T-helper 1 cell treated with Interleukin-12 subunit alpha and Interleukin-12 subunit beta and Interleukin-4 antibody, amounts not matched to agents 30 ng/mL and 1 ng/mL, for 36 hours (primary cell): ENCODE data around the gene ERG28. TPM values are rescaled to one million over a fixed set of nuclear protein-coding genes. Genes with fewer than 3 reads are reported as not detected.
"Not testable (repeated sequence)": the region's sequence is repeated elsewhere in the genome, so short reads cannot be mapped to it uniquely, and the experiment has no call there.

ENCODE experiments used
- intact Hi-C: fragments of 100-400 bp; cut with micrococcal nuclease; formaldehyde crosslinking; loops from one replicate; pipeline ENCODE4 v1.15.1; 2024
- total RNA-seq: library from RNA; stranded (reverse); gene quantifications from 2 replicates; pipeline ENCODE4 v1.2.3, GENCODE V29; 2022

The ERG28 gene
- total RNA-seq = 18.1 and 20.2 TPM in 2 replicates

- intact Hi-C loops = loop anchor here (1.0 to 10.0 kb wide), 21 partner anchors 48 to 1796 kb away; partner anchors contain the start of genes AHSA1, ALDH6A1, AREL1 and BATF
Measured at GRCh38 chr14:75660630-75661498, at the start of gene ERG28, which contains the start of gene TTLL5. Gene ERG28, minus strand, starts transcription at chr14:75660876. Its CDS starts 3,374 bp downstream, at chr14:75657502. Gene TTLL5, plus strand, starts transcription at chr14:75661246. Its CDS starts 1,904 bp downstream, at chr14:75663150.

- intact Hi-C loops = loop anchor here (1.0 to 10.0 kb wide), 7 partner anchors 48 to 678 kb away; partner anchors contain the start of gene TTLL5
Measured at GRCh38 chr14:75709207-75709812, 48.6 kb upstream of the ERG28 start.

DNA sequence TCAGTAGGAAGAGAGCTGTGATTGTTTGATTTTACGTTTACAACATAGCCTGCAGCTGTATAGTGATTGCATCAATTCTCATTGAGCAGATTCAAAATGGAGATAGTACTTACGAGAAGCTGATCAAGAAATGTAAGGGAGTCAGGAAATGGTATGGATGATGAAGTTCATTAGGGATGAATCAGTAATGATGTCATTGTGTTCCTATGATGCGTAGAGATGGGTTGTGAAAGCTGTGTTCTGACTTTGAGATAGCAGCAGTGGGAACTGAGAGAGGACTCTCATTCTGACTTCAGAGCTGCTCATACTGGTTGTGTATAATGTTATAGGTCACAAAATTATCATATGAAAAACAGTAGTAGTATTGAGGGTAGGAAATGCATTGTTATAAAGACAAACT is 44.3 kb upstream of the ERG28 start:
- intact Hi-C loops = loop anchor here (5.0 to 10.0 kb wide), 2 partner anchors 160 to 647 kb away; no protein-coding TSS in a partner anchor

GRCh38 chr14:75703467-75703866 is 42.8 kb upstream of the ERG28 start:
- intact Hi-C loops = loop anchor here (10.0 kb wide), 1 partner anchor 161 kb away; no protein-coding TSS in a partner anchor

GRCh38 chr14:75702616-75703261 is 42.1 kb upstream of the ERG28 start:
- intact Hi-C loops = loop anchor here (10.0 kb wide), 1 partner anchor 162 kb away; no protein-coding TSS in a partner anchor

GRCh38 chr14:75702122-75702521 is 41.4 kb upstream of the ERG28 start:
- intact Hi-C loops = loop anchor here (10.0 kb wide), 1 partner anchor 163 kb away; no protein-coding TSS in a partner anchor

DNA sequence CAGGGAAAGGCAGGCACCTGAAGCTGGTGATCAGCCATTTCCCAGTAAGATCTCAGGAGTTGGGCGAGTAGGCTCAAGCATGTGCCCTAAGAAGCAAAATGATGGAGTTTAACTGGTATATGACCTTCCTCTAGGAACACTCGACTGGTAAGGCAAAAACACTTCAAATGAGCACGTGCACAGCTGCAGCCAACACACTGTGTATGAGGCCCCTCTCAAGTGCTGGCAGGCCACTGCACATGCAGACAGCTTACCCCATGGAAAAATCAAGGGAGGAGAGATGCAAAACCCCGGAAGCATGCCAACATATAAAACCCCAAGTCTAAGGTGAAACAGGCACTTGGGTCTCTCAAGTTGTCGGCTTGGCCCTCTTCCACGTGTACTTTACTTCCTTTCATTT is 39.6 kb upstream of the ERG28 start:
- intact Hi-C loops = loop anchor here (10.0 kb wide), 1 partner anchor 165 kb away; no protein-coding TSS in a partner anchor

DNA sequence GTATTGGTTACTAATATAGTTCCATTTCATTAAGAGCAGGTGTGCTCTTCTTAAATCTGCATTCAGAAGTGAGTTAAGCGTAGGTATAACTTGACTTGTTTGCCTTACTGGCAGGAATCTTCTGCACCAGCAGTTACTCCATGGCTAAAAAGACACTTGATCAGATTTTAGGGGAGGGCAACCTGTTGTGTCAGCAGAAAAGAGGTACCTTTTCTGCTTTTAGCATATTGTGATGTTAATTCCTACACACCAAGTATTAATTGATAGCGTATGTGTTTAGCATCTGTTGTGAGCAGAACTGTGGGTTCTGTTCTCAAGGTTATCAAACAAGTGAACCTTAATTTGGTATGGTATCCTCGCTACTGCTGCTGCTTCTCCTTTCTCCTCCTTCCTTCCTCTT is 38.7 kb upstream of the ERG28 start:
- intact Hi-C loops = no loop called here

DNA sequence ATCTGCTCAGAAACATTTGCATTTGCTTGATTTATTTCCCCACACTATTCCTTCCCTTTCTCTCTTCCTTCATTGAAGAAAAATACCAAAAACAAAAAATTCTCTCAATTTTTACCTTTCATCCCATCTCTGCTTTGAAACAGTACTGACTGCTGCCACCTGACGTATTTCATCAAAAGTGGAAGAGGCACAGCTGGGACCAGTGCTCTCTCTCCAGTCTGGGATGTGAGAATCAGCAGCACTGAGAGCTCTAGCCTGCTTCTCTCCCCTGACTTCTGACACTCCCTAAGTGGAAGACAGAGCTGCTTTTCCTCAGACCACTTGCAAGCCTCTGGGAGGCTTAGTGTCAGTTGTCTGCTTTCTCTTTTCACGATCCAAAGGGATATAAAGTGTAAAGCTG is 37.2 kb upstream of the ERG28 start:
- intact Hi-C loops = no loop called here

DNA sequence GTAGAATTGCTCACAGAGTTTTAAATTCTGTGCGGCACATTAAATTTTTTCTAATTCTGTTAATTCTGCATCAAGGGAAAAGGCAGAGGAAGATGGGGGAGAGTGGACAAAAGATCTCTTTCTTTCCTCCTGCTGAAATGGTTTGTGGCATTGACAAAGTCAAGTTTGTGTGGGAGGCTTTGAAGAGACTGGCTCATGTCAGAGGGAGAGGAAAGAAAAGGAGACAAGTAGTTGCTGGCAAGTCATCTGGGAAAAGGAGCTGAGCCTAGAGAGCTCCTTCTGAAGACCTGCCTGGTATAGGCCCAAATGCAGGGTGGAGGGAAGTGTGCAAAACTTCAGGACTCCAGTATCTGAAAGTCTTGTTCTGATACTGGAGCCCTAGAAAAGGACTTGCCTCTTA is 36.7 kb upstream of the ERG28 start:
- intact Hi-C loops = no loop called here

GRCh38 chr14:75695025-75695424 is 34.3 kb upstream of the ERG28 start:
- intact Hi-C loops = not testable (repeated sequence)

- intact Hi-C loops = no loop called here
Measured at GRCh38 chr14:75690010-75690409, 29.3 kb upstream of the ERG28 start.

DNA sequence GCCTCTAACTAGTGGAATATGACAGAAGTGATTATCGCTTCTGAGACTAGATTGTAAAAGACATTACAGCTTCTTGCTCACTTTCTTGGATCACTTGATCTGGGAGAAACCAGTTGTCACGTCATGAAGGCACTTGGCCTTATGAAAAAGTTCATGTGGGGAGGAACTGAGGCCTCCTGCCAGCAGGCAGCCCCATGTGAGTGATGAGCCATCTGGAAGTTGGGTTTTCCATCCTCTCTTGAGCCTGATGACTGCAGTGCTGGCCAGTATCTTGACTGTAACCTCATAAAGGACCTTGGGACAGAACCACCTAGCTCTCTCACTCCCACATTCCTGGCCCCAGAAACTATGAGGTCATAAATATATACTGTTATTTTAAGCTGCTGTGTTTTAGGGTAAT is 28.3 kb upstream of the ERG28 start:
- intact Hi-C loops = no loop called here

- intact Hi-C loops = no loop called here
Measured at GRCh38 chr14:75685910-75686309, 25.2 kb upstream of the ERG28 start.

- intact Hi-C loops = no loop called here
Measured at GRCh38 chr14:75675265-75675960, 14.7 kb upstream of the ERG28 start.

DNA sequence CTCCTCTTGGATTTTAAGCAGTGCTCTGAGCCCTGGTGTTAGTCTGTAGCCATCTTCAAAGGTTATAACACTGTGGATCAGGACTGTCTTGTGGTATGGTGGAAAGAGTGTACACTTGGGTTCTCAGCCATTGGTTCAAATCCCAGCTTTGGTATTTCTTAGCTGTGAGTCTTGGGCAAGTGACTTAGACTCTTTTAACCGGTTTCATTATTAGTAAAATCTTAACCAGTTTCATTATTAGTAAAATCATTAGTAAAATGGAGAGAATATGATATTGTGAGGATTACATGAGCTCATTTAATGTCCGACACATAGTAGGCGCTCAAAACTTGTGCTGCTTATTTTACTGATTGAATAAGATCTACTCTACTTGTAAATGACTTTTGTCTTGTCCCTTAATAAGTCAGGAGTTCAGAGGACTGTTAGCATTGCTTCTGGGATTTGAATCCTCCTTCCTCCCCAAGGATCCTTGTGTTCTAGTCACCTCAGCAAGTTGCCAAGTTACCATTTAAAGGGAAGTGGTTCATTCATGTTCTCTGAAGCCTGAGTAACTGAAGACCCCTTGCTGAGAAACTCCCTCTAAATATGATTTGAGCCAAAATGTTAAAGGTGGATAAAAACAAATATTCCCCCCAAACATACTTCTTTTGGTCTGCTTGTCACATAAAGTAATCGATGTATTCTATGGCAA is 12.8 kb upstream of the ERG28 start:
- intact Hi-C loops = no loop called here

DNA sequence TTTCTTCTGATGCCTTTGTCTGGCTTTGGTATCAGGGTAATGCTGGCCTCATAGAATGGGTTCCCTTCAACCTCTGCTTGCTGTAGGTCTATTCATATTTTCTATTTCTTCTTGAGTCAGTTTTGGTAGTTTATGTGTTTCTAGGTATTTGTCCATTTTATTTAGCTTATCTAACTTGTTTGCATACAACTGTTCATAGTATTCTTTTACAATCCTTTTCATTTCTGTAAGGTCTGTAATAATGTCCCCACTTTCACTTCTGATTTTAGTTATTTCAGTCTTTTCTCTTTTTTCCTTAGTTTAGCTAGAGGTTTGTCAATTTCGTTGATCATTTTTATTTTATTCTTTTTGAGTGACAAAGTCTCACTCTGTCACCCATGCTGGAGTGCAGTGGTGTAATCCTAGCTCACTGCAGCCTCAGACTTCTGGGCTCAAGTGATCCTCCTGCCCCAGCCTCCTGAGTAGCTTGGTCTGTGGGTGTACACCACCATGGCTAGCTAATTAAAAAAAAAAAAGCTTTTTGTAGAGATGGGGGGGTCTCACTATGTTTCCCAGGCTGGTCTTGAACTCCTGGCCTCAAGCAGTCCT is 12.0 kb upstream of the ERG28 start:
- intact Hi-C loops = no loop called here

GRCh38 chr14:75667099-75667765 is 6.6 kb upstream of the ERG28 start:
- intact Hi-C loops = loop anchor here (10.0 kb wide), 1 partner anchor 722 kb away; no protein-coding TSS in a partner anchor

GRCh38 chr14:75662966-75663365 is 2.3 kb upstream of the ERG28 start:
- intact Hi-C loops = loop anchor here (5.0 to 10.0 kb wide), 4 partner anchors 661 to 1794 kb away; partner anchors contain the start of genes AHSA1, EIF2B2 and VIPAS39
